Neural cell (in vitro differentiated cells): ENCODE measurements around the gene GCC1. TPM values are rescaled to one million over a fixed set of nuclear protein-coding genes. Genes with fewer than 3 reads are reported as not detected.

Source experiments
- H2AFZ ChIP-seq: fragments of 200-600, 300-800 bp; sonication (generic), shearing (Covaris generic); 2 replicates; pipeline ENCODE4 v1.6.0; 2014; ENCODE audit warnings: low read depth, mild to moderate bottlenecking, antibody characterized with exemption, low read length, moderate library complexity
- H3F3A ChIP-seq: fragments of 200-600 bp; shearing (Covaris generic); 2 replicates; pipeline ENCODE4 v1.6.1; 2016; ENCODE audit warnings: mild to moderate bottlenecking, moderate library complexity, mixed read lengths, antibody characterized with exemption, low read length; ENCODE audit not compliant: insufficient read depth, poor library complexity, severe bottlenecking
- H3K27ac ChIP-seq: fragments of 200-600, 300-800 bp; sonication (generic), shearing (Covaris generic); 2 replicates; pipeline ENCODE4 v1.5.1; 2014; ENCODE audit warnings: mild to moderate bottlenecking, low read length, moderate library complexity
- H3K27me3 ChIP-seq: fragments of 300-800, 200-600 bp; sonication (generic), shearing (Covaris generic); 2 replicates; pipeline ENCODE4 v1.6.0; 2014; ENCODE audit warnings: mild to moderate bottlenecking, low read depth, low read length, moderate library complexity; ENCODE audit not compliant: insufficient read depth
- H3K36me3 ChIP-seq: fragments of 300-800, 200-600 bp; sonication (generic), shearing (Covaris generic); 2 replicates; pipeline ENCODE4 v1.5.1; 2014; ENCODE audit warnings: mild to moderate bottlenecking, antibody characterized with exemption, low read length, moderate library complexity; ENCODE audit not compliant: insufficient read depth
- H3K4me2 ChIP-seq: fragments of 300-800, 200-600 bp; sonication (generic), shearing (Covaris generic); 2 replicates; pipeline ENCODE4 v1.6.0; 2014; ENCODE audit warnings: mild to moderate bottlenecking, low read length
- H3K4me3 ChIP-seq: fragments of 300-800, 200-600 bp; sonication (generic), shearing (Covaris generic); 2 replicates; pipeline ENCODE4 v1.5.1; 2014; ENCODE audit warnings: mild to moderate bottlenecking, low read length, moderate library complexity
- H3K79me2 ChIP-seq: fragments of 200-600 bp; shearing (Covaris generic); replicated peaks from 2 replicates; pipeline ENCODE4 v1.6.0; 2014; ENCODE audit warnings: mild to moderate bottlenecking, low read length, moderate library complexity; ENCODE audit not compliant: insufficient read depth
- H3K9ac ChIP-seq: fragments of 300-800, 200-600 bp; sonication (generic), shearing (Covaris generic); 2 replicates; pipeline ENCODE4 v1.6.1; 2016; ENCODE audit warnings: mild to moderate bottlenecking, low read length, mixed read lengths
- H3K9me2 ChIP-seq: fragments of 200-600 bp; shearing (Covaris generic); 2 replicates; pipeline ENCODE4 v1.6.1; 2016; ENCODE audit warnings: mild to moderate bottlenecking, low read length, mixed read lengths; ENCODE audit not compliant: insufficient read depth
- H3K9me3 ChIP-seq: fragments of 200-600, 300-800 bp; sonication (generic), shearing (Covaris generic); 2 replicates; pipeline ENCODE4 v1.6.1; 2016; ENCODE audit warnings: mild to moderate bottlenecking, mixed run types, low read length, moderate library complexity, mixed read lengths
- H4K20me1 ChIP-seq: fragments of 200-600 bp; shearing (Covaris generic); 2 replicates; pipeline ENCODE4 v1.6.1; 2016; ENCODE audit warnings: mild to moderate bottlenecking, mixed run types; ENCODE audit not compliant: insufficient read depth
- CTCF ChIP-seq: fragments of 450-650 bp; IDR thresholded peaks from 2 replicates; pipeline ENCODE4 v1.5.1; 2014; ENCODE audit warnings: antibody characterized with exemption, mild to moderate bottlenecking, moderate library complexity; ENCODE audit not compliant: poor library complexity, severe bottlenecking
- EP300 ChIP-seq: fragments of 450-650 bp; conservative IDR thresholded peaks from 2 replicates; pipeline ENCODE4 v1.6.1; 2014; ENCODE audit warnings: antibody characterized with exemption, mild to moderate bottlenecking, moderate library complexity; ENCODE audit not compliant: poor library complexity, severe bottlenecking
- EZH2 ChIP-seq: fragments of 200-600, 300-800 bp; shearing (Covaris generic), sonication (generic); IDR thresholded peaks from 2 replicates; pipeline ENCODE4 v1.6.1; 2014; ENCODE audit warnings: antibody characterized with exemption, low read length, borderline replicate concordance, mild to moderate bottlenecking; ENCODE audit not compliant: insufficient read depth, poor library complexity, severe bottlenecking
- MXI1 ChIP-seq: fragments of 450-650 bp; conservative IDR thresholded peaks from 2 replicates; pipeline ENCODE4 v1.6.1; 2014; ENCODE audit warnings: antibody characterized with exemption, mild to moderate bottlenecking; ENCODE audit not compliant: poor library complexity, severe bottlenecking
- POLR2AphosphoS5 ChIP-seq: IDR thresholded peaks from 2 replicates; pipeline ENCODE4 v1.6.1; 2012
- RAD21 ChIP-seq: fragments of 450-650 bp; conservative IDR thresholded peaks from 2 replicates; pipeline ENCODE4 v1.6.1; 2014; ENCODE audit warnings: antibody characterized with exemption, mild to moderate bottlenecking, moderate library complexity
- REST ChIP-seq: IDR thresholded peaks from 2 replicates; pipeline ENCODE4 v1.6.1; 2012; ENCODE audit warnings: borderline replicate concordance
- SMC3 ChIP-seq: fragments of 450-650 bp; conservative IDR thresholded peaks from 2 replicates; pipeline ENCODE4 v1.6.1; 2014; ENCODE audit warnings: antibody characterized with exemption, mild to moderate bottlenecking, moderate library complexity; ENCODE audit not compliant: poor library complexity
- TAF1 ChIP-seq: IDR thresholded peaks from 2 replicates; pipeline ENCODE4 v1.6.1; 2012; ENCODE audit warnings: low read depth
- polyA plus RNA-seq: library from polyadenylated mRNA; depleted of rRNA; stranded (reverse); fragments of >200 nt; gene quantifications from 2 replicates; pipeline ENCODE4 v1.2.3, GENCODE V29; 2014

The GCC1 gene
- polyA plus RNA-seq, 1 donor from 2014 or later, result 6.6 TPM

GRCh38 chr7:127600885-127601284 lies 15.5 kb upstream of the GCC1 start:
- H3K4me3 ChIP-seq, result no peak overlapping the region
- no peaks in the 10 kb centered on the region for H3F3A ChIP-seq
- no peak overlapping the region for H2AFZ ChIP-seq
- H3K9me3 ChIP-seq, result no peaks in the 10 kb centered on the region
- H3K36me3 ChIP-seq, result no peaks in the 10 kb centered on the region
- H4K20me1 ChIP-seq, result no peaks in the 10 kb centered on the region
- no peak for TF ChIP-seq EZH2
- no peaks in the 10 kb centered on the region for H3K27me3 ChIP-seq
- H3K4me2 ChIP-seq, result no peak overlapping the region
- H3K9me2 ChIP-seq, result no peaks in the 10 kb centered on the region
- H3K9ac ChIP-seq, result no peak overlapping the region
- H3K79me2 ChIP-seq, result no peaks in the 10 kb centered on the region
- H3K27ac ChIP-seq, result no peak overlapping the region

GRCh38 chr7:127598318-127598717 lies 12.9 kb upstream of the GCC1 start:
- Histone ChIP-seq H3K9ac (no peak overlapping the region), H2AFZ (no peak overlapping the region), H3K27ac (no peak overlapping the region), H4K20me1 (no peaks in the 10 kb centered on the region), H3K4me3 (no peak overlapping the region), H3K9me3 (no peaks in the 10 kb centered on the region), H3K27me3 (no peaks in the 10 kb centered on the region), H3K9me2 (no peaks in the 10 kb centered on the region), H3K79me2 (no peaks in the 10 kb centered on the region), H3F3A (no peaks in the 10 kb centered on the region), H3K4me2 (no peak overlapping the region), H3K36me3 (no peaks in the 10 kb centered on the region)
- TF ChIP-seq MXI1 (no peak), EP300 (no peak), RAD21 (no peak), REST (no peak), POLR2AphosphoS5 (no peak), TAF1 (no peak), EZH2 (no peak), CTCF (no peak), SMC3 (no peak)

GRCh38 chr7:127595737-127596136 lies 10.3 kb upstream of the GCC1 start:
- Histone ChIP-seq H3K9me2 (no peaks in the 10 kb centered on the region), H3K9me3 (no peaks in the 10 kb centered on the region), H3K27me3 (no peaks in the 10 kb centered on the region), H3K4me3 (no peak overlapping the region), H3K36me3 (no peaks in the 10 kb centered on the region), H3K27ac (no peak overlapping the region), H3K79me2 (no peaks in the 10 kb centered on the region), H3K9ac (no peak overlapping the region), H2AFZ (no peak overlapping the region), H3F3A (no peaks in the 10 kb centered on the region), H4K20me1 (no peaks in the 10 kb centered on the region), H3K4me2 (no peak overlapping the region)
- TF ChIP-seq RAD21, result no peak
- no peak for TF ChIP-seq POLR2AphosphoS5
- no peak for TF ChIP-seq REST
- TF ChIP-seq EZH2, result no peak
- no peak for TF ChIP-seq EP300
- no peak for TF ChIP-seq CTCF
- TF ChIP-seq SMC3, result no peak
- TF ChIP-seq MXI1, result no peak
- no peak for TF ChIP-seq TAF1
